OCI-LY1 (cell line): ENCODE data around the gene WFDC10A.

Experiments used
- CTCF ChIP-seq: fragments of 200-600 bp; sonication (generic), shearing (Covaris generic); IDR thresholded peaks from 2 replicates; pipeline ENCODE4 v1.5.1; 2017; ENCODE audit warnings: mild to moderate bottlenecking, antibody characterized with exemption, low read length, moderate library complexity, mixed read lengths
- EZH2 ChIP-seq: fragments of 200-600 bp; sonication (generic), shearing (Covaris generic); IDR thresholded peaks from 2 replicates; pipeline ENCODE4 v1.8.0; 2017; ENCODE audit warnings: borderline replicate concordance, mixed run types, mild to moderate bottlenecking, antibody characterized with exemption, low read length, moderate library complexity, mixed read lengths

GRCh38 chr20:45679650-45680049 is 50.1 kb downstream of the WFDC10A start:
- TF ChIP-seq EZH2 (no peak), CTCF (no peak)
